ENCODE results near the gene CNTNAP5. TPM values are rescaled to one million over a fixed set of nuclear protein-coding genes. Genes with fewer than 3 reads are reported as not detected.

The CNTNAP5 gene
- polyA plus RNA-seq, 1 experiment: not detected

DNA sequence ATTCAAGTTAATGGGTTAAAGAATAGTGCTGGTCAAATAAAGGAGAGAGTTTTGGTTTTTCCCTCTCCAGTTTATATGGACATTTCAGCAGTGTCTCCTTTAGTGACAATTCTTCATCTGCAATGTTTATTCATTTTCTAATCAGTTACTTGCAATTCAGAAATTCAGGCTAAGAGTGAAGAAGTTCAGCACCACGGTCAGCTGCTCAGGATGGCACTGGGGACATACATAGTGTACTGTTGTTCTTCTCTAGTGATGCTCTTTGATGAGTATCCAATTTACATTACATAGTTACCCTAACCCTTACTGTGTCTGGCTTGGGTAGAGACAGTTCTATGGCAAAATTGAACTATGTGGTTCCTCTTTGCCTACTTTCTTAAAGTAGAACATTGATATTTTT is 412.7 kb downstream of the CNTNAP5 start:
- ChIA-PET POLR2A (no interaction called here), CTCF (no interaction called here)
- Histone ChIP-seq H3K27me3 (ENCODE audit: control insufficient read depth, insufficient read depth, low read length) (no peaks in the 10 kb centered on the region), H3K36me3 (ENCODE audit: control insufficient read depth, insufficient read depth, low read length) (no peaks in the 10 kb centered on the region), H3K4me3 (ENCODE audit: low read depth, low read length) (no peak overlapping the region)
- no peak for DNase-seq (ENCODE audit: low read depth)
- TF ChIP-seq, protein P1, sequence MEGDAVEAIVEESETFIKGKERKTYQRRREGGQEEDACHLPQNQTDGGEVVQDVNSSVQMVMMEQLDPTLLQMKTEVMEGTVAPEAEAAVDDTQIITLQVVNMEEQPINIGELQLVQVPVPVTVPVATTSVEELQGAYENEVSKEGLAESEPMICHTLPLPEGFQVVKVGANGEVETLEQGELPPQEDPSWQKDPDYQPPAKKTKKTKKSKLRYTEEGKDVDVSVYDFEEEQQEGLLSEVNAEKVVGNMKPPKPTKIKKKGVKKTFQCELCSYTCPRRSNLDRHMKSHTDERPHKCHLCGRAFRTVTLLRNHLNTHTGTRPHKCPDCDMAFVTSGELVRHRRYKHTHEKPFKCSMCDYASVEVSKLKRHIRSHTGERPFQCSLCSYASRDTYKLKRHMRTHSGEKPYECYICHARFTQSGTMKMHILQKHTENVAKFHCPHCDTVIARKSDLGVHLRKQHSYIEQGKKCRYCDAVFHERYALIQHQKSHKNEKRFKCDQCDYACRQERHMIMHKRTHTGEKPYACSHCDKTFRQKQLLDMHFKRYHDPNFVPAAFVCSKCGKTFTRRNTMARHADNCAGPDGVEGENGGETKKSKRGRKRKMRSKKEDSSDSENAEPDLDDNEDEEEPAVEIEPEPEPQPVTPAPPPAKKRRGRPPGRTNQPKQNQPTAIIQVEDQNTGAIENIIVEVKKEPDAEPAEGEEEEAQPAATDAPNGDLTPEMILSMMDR (IDR thresholded peaks at IDR 0.05; ENCODE audit: insufficient read depth, low read depth, low read length): no peak

DNA sequence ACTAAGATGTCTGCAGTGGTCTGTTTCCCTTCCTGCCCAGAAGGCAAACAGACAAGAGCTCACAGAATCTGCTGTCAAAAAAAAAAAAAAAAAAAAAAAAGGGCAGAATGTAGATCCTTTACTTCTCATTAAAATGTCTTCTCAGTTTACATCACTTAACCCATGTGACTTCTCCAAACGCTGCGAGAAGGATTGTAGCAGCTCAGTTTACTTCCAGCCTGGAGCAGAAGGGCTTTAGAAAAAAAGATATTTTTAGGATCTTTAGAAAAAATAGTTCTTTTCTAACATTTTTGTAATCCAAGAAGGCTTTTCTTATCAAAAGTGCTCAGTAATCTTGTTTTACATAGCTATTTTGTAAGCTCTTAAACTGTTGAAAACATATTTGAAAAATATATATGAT is 425.4 kb downstream of the CNTNAP5 start:
- POLR2A ChIA-PET: no interaction called here
- TF ChIP-seq, protein P1 (IDR thresholded peaks at IDR 0.05; ENCODE audit: insufficient read depth, low read depth, low read length): no peak
- no peak for DNase-seq (ENCODE audit: low read depth)
- Histone ChIP-seq H3K27me3 (ENCODE audit: control insufficient read depth, insufficient read depth, low read length) (no peaks in the 10 kb centered on the region), H3K4me3 (ENCODE audit: low read depth, low read length) (no peak overlapping the region), H3K36me3 (ENCODE audit: control insufficient read depth, insufficient read depth, low read length) (no peaks in the 10 kb centered on the region)
- CTCF ChIA-PET: no interaction called here

DNA sequence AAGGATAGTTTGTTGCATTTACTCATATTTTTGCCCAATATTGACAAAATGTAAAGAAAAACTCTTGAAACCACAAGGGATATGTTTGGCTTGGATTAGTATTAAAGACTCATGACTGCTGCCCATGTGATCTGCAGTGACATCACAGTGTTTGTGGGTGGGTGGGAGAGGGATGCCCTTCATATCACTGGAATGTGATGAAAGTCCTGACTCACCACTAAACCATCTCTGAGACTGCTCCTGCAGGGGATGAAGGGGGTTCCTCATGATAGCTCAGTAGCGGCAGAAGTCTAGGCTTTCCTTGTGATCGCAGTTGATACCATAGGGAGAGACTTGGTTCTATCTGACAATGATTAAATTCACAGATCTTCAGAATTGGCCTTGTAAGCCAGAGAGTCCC is 451.2 kb downstream of the CNTNAP5 start:
- ChIA-PET CTCF (no interaction called here), POLR2A (no interaction called here)
- H3K4me3 ChIP-seq (ENCODE audit: low read depth, low read length): no peak overlapping the region
- no peak for DNase-seq (ENCODE audit: low read depth)
- no peaks in the 10 kb centered on the region for H3K27me3 ChIP-seq (ENCODE audit: control insufficient read depth, insufficient read depth, low read length)
- H3K36me3 ChIP-seq (ENCODE audit: control insufficient read depth, insufficient read depth, low read length): no peaks in the 10 kb centered on the region
- TF ChIP-seq, protein P1 (IDR thresholded peaks at IDR 0.05; ENCODE audit: insufficient read depth, low read depth, low read length): no peak

GRCh38 chr2:124478761-124479160 is 453.7 kb downstream of the CNTNAP5 start:
- POLR2A ChIA-PET: no interaction called here
- CTCF ChIA-PET: interaction anchor here (0.5 to 0.8 kb wide), 2 partner anchors 11 to 17 kb away, joined by 3 read pairs; no protein-coding TSS in a partner anchor
- no peak overlapping the region for H3K4me3 ChIP-seq (ENCODE audit: low read depth, low read length)
- no peaks in the 10 kb centered on the region for H3K36me3 ChIP-seq (ENCODE audit: control insufficient read depth, insufficient read depth, low read length)
- no peak for DNase-seq (ENCODE audit: low read depth)
- H3K27me3 ChIP-seq (ENCODE audit: control insufficient read depth, insufficient read depth, low read length): no peaks in the 10 kb centered on the region
- TF ChIP-seq, protein P1 (IDR thresholded peaks at IDR 0.05; ENCODE audit: insufficient read depth, low read depth, low read length): no peak

- no peak overlapping the region for H3K4me3 ChIP-seq (ENCODE audit: low read depth, low read length)
- H3K36me3 ChIP-seq (ENCODE audit: control insufficient read depth, insufficient read depth, low read length): no peaks in the 10 kb centered on the region
- H3K27me3 ChIP-seq (ENCODE audit: control insufficient read depth, insufficient read depth, low read length): no peaks in the 10 kb centered on the region
- ChIA-PET POLR2A (no interaction called here), CTCF (no interaction called here)
- DNase-seq (ENCODE audit: low read depth): no peak
- TF ChIP-seq, protein P1 (IDR thresholded peaks at IDR 0.05; ENCODE audit: insufficient read depth, low read depth, low read length): no peak
These were observed 455.9 kb downstream of the CNTNAP5 start for GRCh38 chr2:124480958-124481357.

Measured in BJ (cell line).